GM18505 (cell line): ENCODE results near the gene CRYGN.

Experiments
- ATAC-seq: cut with Tn5 transposase; IDR thresholded peaks from one replicate; pipeline ENCODE4 v1.9.1; 2021; ENCODE audit not compliant: unreplicated experiment
- POLR2A ChIP-seq: IDR thresholded peaks from 4 replicates; pipeline ENCODE4 v1.6.1; 2011; ENCODE audit warnings: borderline replicate concordance; ENCODE audit not compliant: insufficient read depth, insufficient read length; ENCODE audit errors: extremely low read depth

CRYGN gene

GRCh38 chr7:151420144-151420543, 19.8 kb downstream of the CRYGN start:
- no peak for TF ChIP-seq POLR2A
- no peak for ATAC-seq

GRCh38 chr7:151416941-151417315, 23.0 kb downstream of the CRYGN start:
- no peak for TF ChIP-seq POLR2A
- ATAC-seq = no peak

DNA sequence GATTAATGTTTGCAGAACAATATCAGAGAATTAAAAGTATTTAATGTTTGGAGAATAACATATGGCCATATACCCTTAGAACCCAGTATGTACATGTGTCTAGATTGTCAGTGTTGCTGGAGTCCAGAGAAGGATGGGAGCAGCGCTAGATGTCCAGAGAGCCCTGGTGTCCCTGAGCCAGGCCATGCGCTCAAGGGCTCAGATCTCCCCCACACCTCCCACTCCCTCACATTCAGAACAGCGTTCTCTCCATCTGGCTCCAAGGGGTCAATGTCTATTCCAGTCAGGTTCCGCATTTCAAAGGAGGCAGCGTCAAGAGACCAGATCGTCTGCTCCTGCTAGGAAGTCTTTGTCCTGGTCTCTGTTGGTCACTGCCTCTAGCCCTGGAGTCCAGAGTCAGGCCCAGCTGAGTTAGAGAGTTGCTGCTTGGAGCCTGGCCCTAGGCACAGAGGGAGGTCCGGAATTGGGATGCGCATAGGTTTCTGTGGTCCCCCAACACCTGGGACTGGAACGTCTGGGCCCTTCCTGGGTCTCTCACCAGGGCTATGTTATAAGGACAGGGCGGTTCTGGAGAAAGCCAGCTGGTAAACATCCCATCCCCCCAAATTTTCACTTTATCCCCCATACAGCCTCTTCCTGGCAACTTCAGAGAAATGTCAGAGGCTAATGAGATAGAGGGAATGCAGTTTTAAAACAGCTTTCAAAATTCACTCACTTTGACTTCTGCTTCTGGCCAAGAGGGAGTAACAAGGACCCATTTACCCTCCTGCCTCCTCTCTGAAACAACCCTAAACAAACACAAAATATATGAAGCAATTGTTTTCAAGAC, 23.6 kb downstream of the CRYGN start:
- no peak for ATAC-seq

GRCh38 chr7:151415375-151416105, 24.4 kb downstream of the CRYGN start:
- ATAC-seq = no peak
- TF ChIP-seq POLR2A = no peak

More for the DNA sequence above, 23.6 kb downstream of the CRYGN start:
- TF ChIP-seq POLR2A = no peak

DNA sequence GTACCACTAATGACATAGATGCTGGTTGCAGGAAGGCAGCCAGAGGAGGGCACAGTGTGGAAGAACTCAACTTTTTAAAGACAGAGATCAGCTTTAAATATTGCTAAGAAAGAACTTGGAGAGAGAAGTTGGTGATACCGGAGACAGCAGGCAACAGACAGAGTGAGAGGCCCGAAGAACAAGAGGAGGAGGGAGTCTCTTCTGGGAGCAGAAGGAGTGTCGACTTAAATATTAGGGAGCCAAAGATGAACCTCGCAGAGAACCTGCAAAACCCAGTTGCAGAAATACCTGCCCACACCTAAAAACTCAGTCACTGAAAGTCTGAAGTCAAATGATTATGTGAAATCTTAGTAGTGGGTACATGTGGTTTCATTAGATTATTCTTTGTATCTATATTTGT, 26.7 kb downstream of the CRYGN start:
- no peak for ATAC-seq
- no peak for TF ChIP-seq POLR2A

DNA sequence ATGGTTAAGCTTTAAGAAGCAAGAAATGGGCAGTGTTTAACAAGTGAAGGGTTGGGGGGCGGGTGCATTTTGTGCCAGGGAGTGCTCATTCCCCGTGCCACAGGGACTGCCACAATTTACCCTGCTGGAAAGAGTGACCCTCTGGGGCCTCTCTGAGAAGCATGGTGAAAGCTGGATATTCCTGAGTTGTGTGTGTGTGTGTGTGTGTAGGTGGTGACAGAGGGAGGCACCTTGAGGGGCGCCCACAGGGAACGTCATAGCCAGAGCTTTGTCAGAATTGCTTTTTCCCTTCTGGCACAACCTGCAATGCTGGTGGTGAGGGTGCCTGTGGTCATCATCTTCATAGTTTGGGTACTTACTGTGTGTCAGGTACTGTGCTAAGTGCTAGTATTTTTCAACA, 27.6 kb downstream of the CRYGN start:
- no peak for TF ChIP-seq POLR2A
- no peak for ATAC-seq

DNA sequence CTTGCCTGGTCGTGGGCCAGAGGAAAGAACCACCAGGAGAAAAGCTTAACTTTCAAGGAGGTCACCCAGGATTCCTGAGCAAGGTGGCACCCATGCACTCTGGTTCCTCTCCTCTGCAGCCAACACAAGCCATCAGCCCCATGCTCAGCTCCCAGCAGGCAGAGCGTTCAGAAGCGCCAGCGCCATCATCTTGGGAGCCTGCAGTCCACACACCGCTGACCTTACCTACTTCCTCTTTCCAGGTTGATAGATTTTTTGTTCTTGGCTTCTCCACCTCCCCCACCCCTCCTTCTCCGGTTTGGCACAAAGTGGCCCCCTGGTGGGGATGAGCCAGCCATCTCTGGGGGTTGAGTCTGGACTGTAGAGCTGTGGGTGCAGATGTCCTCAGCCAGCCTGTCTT, 28.4 kb downstream of the CRYGN start:
- no peak for TF ChIP-seq POLR2A
- no peak for ATAC-seq

DNA sequence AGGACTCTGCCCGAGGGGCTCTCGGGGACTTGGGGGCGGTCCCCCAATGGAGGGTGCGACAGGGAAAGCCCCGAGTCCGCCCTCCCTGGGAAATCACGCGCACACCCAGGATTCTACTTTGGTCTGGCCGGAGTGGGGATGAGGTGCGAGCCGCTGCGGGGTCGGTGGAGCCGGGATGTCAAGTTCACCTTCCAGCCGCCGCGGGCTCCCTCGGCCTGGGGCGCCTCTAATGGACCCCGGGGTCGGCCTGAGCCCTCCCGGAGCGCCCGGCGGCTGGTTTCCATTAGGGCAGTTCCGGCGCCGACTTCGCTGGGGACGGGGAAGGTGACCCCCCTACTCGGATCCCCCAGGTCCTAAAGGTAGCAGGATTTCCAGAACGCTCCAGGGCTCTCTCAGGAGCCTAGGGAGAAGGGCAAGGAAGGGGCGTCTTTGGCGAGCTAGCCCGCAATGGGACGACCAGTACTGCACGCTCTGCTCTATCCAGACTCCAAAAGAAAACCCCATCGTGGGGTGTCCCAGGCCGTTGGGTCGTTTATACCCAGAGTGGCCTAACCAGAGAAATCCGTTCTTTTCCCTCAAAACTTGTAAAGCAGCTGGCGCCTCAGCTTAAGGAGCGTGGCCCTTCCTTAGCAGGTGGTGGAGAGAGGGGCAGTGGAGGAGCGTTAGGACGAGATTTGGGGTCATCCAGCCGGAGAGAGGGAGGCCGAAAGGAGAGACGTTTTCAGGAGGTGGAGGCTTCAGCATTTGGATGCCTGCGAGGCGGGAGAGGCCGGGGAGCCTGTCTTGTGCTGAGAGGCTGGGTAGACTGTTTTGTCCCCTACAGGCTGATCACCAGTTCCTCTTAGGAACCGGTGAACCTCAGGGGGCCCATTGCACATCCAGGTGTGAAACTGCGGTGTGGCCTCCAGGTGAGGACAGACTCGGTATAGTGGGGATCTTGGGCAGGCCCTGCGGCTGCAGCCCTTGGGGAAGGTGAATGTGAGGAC, 29.2 kb downstream of the CRYGN start:
- TF ChIP-seq POLR2A = no peak
- ATAC-seq = no peak

- TF ChIP-seq POLR2A = no peak
- ATAC-seq = no peak
These were observed 30.1 kb downstream of the CRYGN start, which contains the start of gene WDR86 for GRCh38 chr7:151409667-151410404. Gene WDR86, minus strand, starts transcription at chr7:151410038. Its CDS starts 449 bp downstream, at chr7:151409589.

- no peak for TF ChIP-seq POLR2A
- no peak for ATAC-seq
These were observed 30.9 kb downstream of the CRYGN start for GRCh38 chr7:151408839-151409666.

- TF ChIP-seq POLR2A = no peak
These were observed 31.5 kb downstream of the CRYGN start for GRCh38 chr7:151408498-151408838.

GRCh38 chr7:151406886-151407583, 32.9 kb downstream of the CRYGN start:
- ATAC-seq = no peak
- no peak for TF ChIP-seq POLR2A

More at GRCh38 chr7:151408498-151408838, 31.5 kb downstream of the CRYGN start:
- ATAC-seq = no peak
